HCT116 (cell line): ENCODE results near the gene CCSER1. TPM values are rescaled to one million over a fixed set of nuclear protein-coding genes. Genes with fewer than 3 reads are reported as not detected.

Source experiments
- ATAC-seq: fragments of 200-7000 bp; cut with Tn5 transposase; 2 replicates; pipeline ENCODE4 v1.9.1; 2020; ENCODE audit warnings: mild to moderate bottlenecking, moderate library complexity
- BruUV-seq: library from RNA; stranded (reverse); fragments of 400-500 nt; replicated peaks from 2 replicates; lab custom pipeline; 2021; lab: Mats Ljungman, UMichigan
- CTCF ChIA-PET: fragments of 300-600 bp; sonication (Branson Sonifier 250); formaldehyde crosslinking; loops from one replicate; lab custom pipeline; 2021; ENCODE audit warnings: antibody characterized with exemption; lab: Charles Lee
- POLR2A ChIA-PET: fragments of 300-600, 350-600 bp; sonication (Branson Sonifier 250); formaldehyde crosslinking; loops from one replicate; lab custom pipeline; 2021; ENCODE audit warnings: antibody characterized with exemption; lab: Charles Lee
- RAD21 ChIA-PET, 2 experiments: fragments of 300-600 bp; sonication (Branson Sonifier 250); formaldehyde crosslinking; loops; one replicate each; lab custom pipeline; 2023; ENCODE audit warnings: low total read pairs in 2 of 2; ENCODE audit not compliant: uncharacterized antibody in 2 of 2, unreplicated experiment in 2 of 2, low non-redundant PET in 1 of 2; lab: Charles Lee
- DNase-seq: peaks from one replicate; pipeline ENCODE4 v3.0.0-alpha.2; 2010; ENCODE audit warnings: low read depth, low spot score
- H2AFZ ChIP-seq: fragments of 200-600 bp; shearing (Covaris generic), sonication (generic); 2 replicates; pipeline ENCODE4 v1.6.1; 2017; ENCODE audit warnings: low read depth, mixed run types, mixed read lengths, antibody characterized with exemption, low read length; ENCODE audit not compliant: poor library complexity, severe bottlenecking
- H3K27ac ChIP-seq: 2 replicates; pipeline ENCODE4 v1.5.1; 2012; ENCODE audit warnings: low read depth, low read length
- H3K27me3 ChIP-seq: fragments of 200-600 bp; sonication (generic); 2 replicates; pipeline ENCODE4 v1.6.1; 2016; ENCODE audit warnings: mixed run types, low read length, mixed read lengths; ENCODE audit not compliant: insufficient read depth
- H3K36me3 ChIP-seq, 2 experiments: fragments of 200-500 bp in 1 of 2; fragments of 200-600 bp in 1 of 2; sonication (Bioruptor generic) in 1 of 2; sonication (generic) in 1 of 2; 2 replicates each; pipeline versions ENCODE4 v1.5.1 to v1.6.1; 2014 to 2016; ENCODE audit warnings: low read length in 2 of 2, inconsistent platforms in 1 of 2, mixed read lengths in 1 of 2, mixed run types in 1 of 2; ENCODE audit not compliant: insufficient read depth in 2 of 2, control insufficient read depth in 1 of 2
- H3K4me1 ChIP-seq, 2 experiments: fragments of 200-600 bp in 1 of 2; sonication (generic) in 1 of 2; 2 replicates each; pipeline versions ENCODE4 v1.5.1 to v1.6.1; 2012 to 2017; ENCODE audit warnings: low read length in 2 of 2, inconsistent platforms in 1 of 2, mild to moderate bottlenecking in 1 of 2, mixed read lengths in 1 of 2, mixed run types in 1 of 2, moderate library complexity in 1 of 2; ENCODE audit not compliant: insufficient read depth in 2 of 2, control insufficient read depth in 1 of 2
- H3K4me2 ChIP-seq: fragments of 200-600 bp; sonication (generic); 2 replicates; pipeline ENCODE4 v1.6.1; 2017; ENCODE audit warnings: mixed run types, low read length, mixed read lengths
- H3K4me3 ChIP-seq, 2 experiments: fragments of 200-600 bp in 1 of 2; sonication (generic) in 1 of 2; replicated peaks in 1 of 2; 2 replicates each; pipeline ENCODE4 v1.5.1; 2011 to 2016; ENCODE audit warnings: low read length in 2 of 2, control low read depth in 1 of 2, low read depth in 1 of 2, mild to moderate bottlenecking in 1 of 2, mixed read lengths in 1 of 2, mixed run types in 1 of 2
- H3K79me2 ChIP-seq: fragments of 200-600 bp; sonication (generic); 2 replicates; pipeline ENCODE4 v1.6.1; 2017; ENCODE audit warnings: mild to moderate bottlenecking, mixed run types, low read length, moderate library complexity, mixed read lengths; ENCODE audit not compliant: insufficient read depth
- H3K9ac ChIP-seq: fragments of 200-600 bp; sonication (generic); 2 replicates; pipeline ENCODE4 v1.6.1; 2016; ENCODE audit warnings: low read length, mixed read lengths
- H3K9me2 ChIP-seq: fragments of 200-600 bp; sonication (generic), shearing (Covaris generic); 2 replicates; pipeline ENCODE4 v1.6.1; 2017; ENCODE audit warnings: mixed run types, mild to moderate bottlenecking, moderate library complexity; ENCODE audit not compliant: insufficient read depth
- H3K9me3 ChIP-seq, 2 experiments: fragments of 200-500 bp in 1 of 2; fragments of 200-600 bp in 1 of 2; sonication (Bioruptor generic) in 1 of 2; sonication (generic) in 1 of 2; 2 replicates each; pipeline ENCODE4 v1.6.1; 2014 to 2017; ENCODE audit warnings: low read length in 2 of 2, mixed read lengths in 2 of 2, inconsistent platforms in 1 of 2, low read depth in 1 of 2, mild to moderate bottlenecking in 1 of 2, mixed run types in 1 of 2, moderate library complexity in 1 of 2; ENCODE audit not compliant: control insufficient read depth in 1 of 2, insufficient read depth in 1 of 2
- H4K20me1 ChIP-seq: fragments of 200-600 bp; sonication (generic), shearing (Covaris generic); 2 replicates; pipeline ENCODE4 v1.6.1; 2017; ENCODE audit warnings: mixed run types, mild to moderate bottlenecking, moderate library complexity; ENCODE audit not compliant: insufficient read depth
- ATF3 ChIP-seq: IDR thresholded peaks from 2 replicates; pipeline ENCODE4 v1.6.1; 2012
- CBX3 ChIP-seq: IDR thresholded peaks from 2 replicates; pipeline ENCODE4 v1.6.1; 2012; ENCODE audit warnings: low read depth
- CEBPB ChIP-seq: IDR thresholded peaks from 2 replicates; pipeline ENCODE4 v1.6.1; 2012; ENCODE audit warnings: low read depth
- EGR1 ChIP-seq: IDR thresholded peaks from 2 replicates; pipeline ENCODE4 v1.6.1; 2012; ENCODE audit warnings: low read depth
- ELF1 ChIP-seq: IDR thresholded peaks from 2 replicates; pipeline ENCODE4 v1.6.1; 2012; ENCODE audit warnings: low read depth, borderline replicate concordance
- EZH2 ChIP-seq: fragments of 200-600 bp; sonication (generic); IDR thresholded peaks from 2 replicates; pipeline ENCODE4 v1.6.1; 2017; ENCODE audit warnings: antibody characterized with exemption, mixed run types
- EZH2phosphoT487 ChIP-seq: fragments of 200-600 bp; IDR thresholded peaks from 2 replicates; pipeline ENCODE4 v1.6.1; 2018; ENCODE audit warnings: antibody characterized with exemption, borderline replicate concordance
- FOSL1 ChIP-seq: IDR thresholded peaks from 2 replicates; pipeline ENCODE4 v1.6.1; 2012; ENCODE audit warnings: low read depth
- JUND ChIP-seq: IDR thresholded peaks from 2 replicates; pipeline ENCODE4 v1.6.1; 2012
- MAX ChIP-seq: IDR thresholded peaks from 2 replicates; pipeline ENCODE4 v1.6.1; 2012
- POLR2AphosphoS5 ChIP-seq: IDR thresholded peaks from 2 replicates; pipeline ENCODE4 v1.6.1; 2011; ENCODE audit warnings: mild to moderate bottlenecking, low read depth, low read length, moderate library complexity
- SP1 ChIP-seq: IDR thresholded peaks from 2 replicates; pipeline ENCODE4 v1.6.1; 2012; ENCODE audit warnings: low read depth
- SRF ChIP-seq: IDR thresholded peaks from 2 replicates; pipeline ENCODE4 v1.6.1; 2012; ENCODE audit warnings: low read depth
- TCF7L2 ChIP-seq: IDR thresholded peaks from 2 replicates; pipeline ENCODE4 v1.7.0; 2011; ENCODE audit warnings: borderline replicate concordance, inconsistent platforms; ENCODE audit not compliant: insufficient read depth, insufficient read length; ENCODE audit errors: extremely low read depth
- YY1 ChIP-seq: IDR thresholded peaks from 2 replicates; pipeline ENCODE4 v1.6.1; 2011; ENCODE audit warnings: low read length, low read depth, moderate library complexity, mild to moderate bottlenecking; ENCODE audit not compliant: insufficient replicate concordance; ENCODE audit errors: extremely low read depth
- ZNF274 ChIP-seq: fragments of 200-500 bp; sonication (Bioruptor generic); IDR thresholded peaks from 2 replicates; pipeline ENCODE4 v1.6.1; 2014; ENCODE audit warnings: mild to moderate bottlenecking, low read depth, low read length, inconsistent platforms
- intact Hi-C: fragments of 100-400 bp; cut with micrococcal nuclease; formaldehyde crosslinking; loops from 2 replicates; pipeline ENCODE4 v1.10.0; 2022
- total RNA-seq: library from RNA; stranded (reverse); gene quantifications from one replicate; pipeline ENCODE4 v1.2.1, GENCODE V29; 2021; ENCODE audit not compliant: unreplicated experiment
- TF ChIP-seq, protein P1 (sequence below), 3 experiments: fragments of 200-600 bp in 1 of 3; sonication (generic) in 1 of 3; IDR thresholded peaks in 2 of 3; conservative IDR thresholded peaks in 1 of 3; 2 replicates each; pipeline ENCODE4 v1.5.1; 2012 to 2017; ENCODE audit warnings: low read depth in 2 of 3, low read length in 2 of 3, antibody characterized with exemption in 1 of 3, borderline replicate concordance in 1 of 3, control low read depth in 1 of 3, mild to moderate bottlenecking in 1 of 3, mixed read lengths in 1 of 3, mixed run types in 1 of 3, moderate library complexity in 1 of 3; ENCODE audit not compliant: insufficient read depth in 1 of 3
- TF ChIP-seq, protein P2 (sequence below): IDR thresholded peaks from 2 replicates; pipeline ENCODE4 v1.6.1; 2011; ENCODE audit warnings: mild to moderate bottlenecking, low read length, moderate library complexity; ENCODE audit not compliant: insufficient replicate concordance; ENCODE audit errors: extremely low read depth
- TF ChIP-seq, protein P3 (sequence below): IDR thresholded peaks from 2 replicates; pipeline ENCODE4 v1.6.1; 2012; ENCODE audit warnings: low read depth

CCSER1 gene
- total RNA-seq, 1 experiment from 2014 or later, result 6.7 TPM

- no peaks in the 10 kb centered on the region for H3K79me2 ChIP-seq
- no peak overlapping the region for H3K4me2 ChIP-seq
- POLR2A ChIA-PET, result no interaction called here
- intact Hi-C loops, result no loop called here
- H2AFZ ChIP-seq, result no peak overlapping the region
- no peaks in the 10 kb centered on the region for H3K4me1 ChIP-seq
- no peaks in the 10 kb centered on the region for H3K9me3 ChIP-seq
- H3K36me3 ChIP-seq, result no peaks in the 10 kb centered on the region
- no peaks in the 10 kb centered on the region for H3K27me3 ChIP-seq
- no peak overlapping the region for H3K4me3 ChIP-seq
- ATAC-seq (no peak), DNase-seq (no peak)
- H4K20me1 ChIP-seq, result no peaks in the 10 kb centered on the region
- BruUV-seq, result no TSS peak
- H3K9me2 ChIP-seq, result 0 out of 2 replicates have a peak, but pooled peaks cover 3% of the 10 kb centered on the region
- TF ChIP-seq TCF7L2 (no peak), EZH2phosphoT487 (no peak), SP1 (no peak), YY1 (no peak), JUND (no peak), EZH2 (no peak), ATF3 (no peak), EGR1 (no peak), ZNF274 (no peak), FOSL1 (no peak), MAX (no peak), CBX3 (no peak), ELF1 (no peak), CEBPB (no peak), POLR2AphosphoS5 (no peak), SRF (no peak)
- TF ChIP-seq, protein P1, sequence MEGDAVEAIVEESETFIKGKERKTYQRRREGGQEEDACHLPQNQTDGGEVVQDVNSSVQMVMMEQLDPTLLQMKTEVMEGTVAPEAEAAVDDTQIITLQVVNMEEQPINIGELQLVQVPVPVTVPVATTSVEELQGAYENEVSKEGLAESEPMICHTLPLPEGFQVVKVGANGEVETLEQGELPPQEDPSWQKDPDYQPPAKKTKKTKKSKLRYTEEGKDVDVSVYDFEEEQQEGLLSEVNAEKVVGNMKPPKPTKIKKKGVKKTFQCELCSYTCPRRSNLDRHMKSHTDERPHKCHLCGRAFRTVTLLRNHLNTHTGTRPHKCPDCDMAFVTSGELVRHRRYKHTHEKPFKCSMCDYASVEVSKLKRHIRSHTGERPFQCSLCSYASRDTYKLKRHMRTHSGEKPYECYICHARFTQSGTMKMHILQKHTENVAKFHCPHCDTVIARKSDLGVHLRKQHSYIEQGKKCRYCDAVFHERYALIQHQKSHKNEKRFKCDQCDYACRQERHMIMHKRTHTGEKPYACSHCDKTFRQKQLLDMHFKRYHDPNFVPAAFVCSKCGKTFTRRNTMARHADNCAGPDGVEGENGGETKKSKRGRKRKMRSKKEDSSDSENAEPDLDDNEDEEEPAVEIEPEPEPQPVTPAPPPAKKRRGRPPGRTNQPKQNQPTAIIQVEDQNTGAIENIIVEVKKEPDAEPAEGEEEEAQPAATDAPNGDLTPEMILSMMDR (IDR thresholded peaks at IDR 0.05 in 2 of 3, conservative IDR thresholded peaks at IDR 0.05 in 1 of 3; ENCODE audit: borderline replicate concordance in 1 of 3, insufficient read depth in 1 of 3, low read depth in 2 of 3, low read length in 2 of 3), result no peak
- TF ChIP-seq, protein P2, sequence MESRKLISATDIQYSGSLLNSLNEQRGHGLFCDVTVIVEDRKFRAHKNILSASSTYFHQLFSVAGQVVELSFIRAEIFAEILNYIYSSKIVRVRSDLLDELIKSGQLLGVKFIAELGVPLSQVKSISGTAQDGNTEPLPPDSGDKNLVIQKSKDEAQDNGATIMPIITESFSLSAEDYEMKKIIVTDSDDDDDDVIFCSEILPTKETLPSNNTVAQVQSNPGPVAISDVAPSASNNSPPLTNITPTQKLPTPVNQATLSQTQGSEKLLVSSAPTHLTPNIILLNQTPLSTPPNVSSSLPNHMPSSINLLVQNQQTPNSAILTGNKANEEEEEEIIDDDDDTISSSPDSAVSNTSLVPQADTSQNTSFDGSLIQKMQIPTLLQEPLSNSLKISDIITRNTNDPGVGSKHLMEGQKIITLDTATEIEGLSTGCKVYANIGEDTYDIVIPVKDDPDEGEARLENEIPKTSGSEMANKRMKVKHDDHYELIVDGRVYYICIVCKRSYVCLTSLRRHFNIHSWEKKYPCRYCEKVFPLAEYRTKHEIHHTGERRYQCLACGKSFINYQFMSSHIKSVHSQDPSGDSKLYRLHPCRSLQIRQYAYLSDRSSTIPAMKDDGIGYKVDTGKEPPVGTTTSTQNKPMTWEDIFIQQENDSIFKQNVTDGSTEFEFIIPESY, result no peak
- TF ChIP-seq, protein P3, sequence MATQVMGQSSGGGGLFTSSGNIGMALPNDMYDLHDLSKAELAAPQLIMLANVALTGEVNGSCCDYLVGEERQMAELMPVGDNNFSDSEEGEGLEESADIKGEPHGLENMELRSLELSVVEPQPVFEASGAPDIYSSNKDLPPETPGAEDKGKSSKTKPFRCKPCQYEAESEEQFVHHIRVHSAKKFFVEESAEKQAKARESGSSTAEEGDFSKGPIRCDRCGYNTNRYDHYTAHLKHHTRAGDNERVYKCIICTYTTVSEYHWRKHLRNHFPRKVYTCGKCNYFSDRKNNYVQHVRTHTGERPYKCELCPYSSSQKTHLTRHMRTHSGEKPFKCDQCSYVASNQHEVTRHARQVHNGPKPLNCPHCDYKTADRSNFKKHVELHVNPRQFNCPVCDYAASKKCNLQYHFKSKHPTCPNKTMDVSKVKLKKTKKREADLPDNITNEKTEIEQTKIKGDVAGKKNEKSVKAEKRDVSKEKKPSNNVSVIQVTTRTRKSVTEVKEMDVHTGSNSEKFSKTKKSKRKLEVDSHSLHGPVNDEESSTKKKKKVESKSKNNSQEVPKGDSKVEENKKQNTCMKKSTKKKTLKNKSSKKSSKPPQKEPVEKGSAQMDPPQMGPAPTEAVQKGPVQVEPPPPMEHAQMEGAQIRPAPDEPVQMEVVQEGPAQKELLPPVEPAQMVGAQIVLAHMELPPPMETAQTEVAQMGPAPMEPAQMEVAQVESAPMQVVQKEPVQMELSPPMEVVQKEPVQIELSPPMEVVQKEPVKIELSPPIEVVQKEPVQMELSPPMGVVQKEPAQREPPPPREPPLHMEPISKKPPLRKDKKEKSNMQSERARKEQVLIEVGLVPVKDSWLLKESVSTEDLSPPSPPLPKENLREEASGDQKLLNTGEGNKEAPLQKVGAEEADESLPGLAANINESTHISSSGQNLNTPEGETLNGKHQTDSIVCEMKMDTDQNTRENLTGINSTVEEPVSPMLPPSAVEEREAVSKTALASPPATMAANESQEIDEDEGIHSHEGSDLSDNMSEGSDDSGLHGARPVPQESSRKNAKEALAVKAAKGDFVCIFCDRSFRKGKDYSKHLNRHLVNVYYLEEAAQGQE, result no peak
- no peak overlapping the region for H3K27ac ChIP-seq
- H3K9ac ChIP-seq, result no peak overlapping the region
- CTCF ChIA-PET, result no interaction called here
- RAD21 ChIA-PET, result no interaction called here
Observed at GRCh38 chr4:90444904-90445303, 317.7 kb downstream of the CCSER1 start.
